T-cell (primary cell): ENCODE measurements around the gene ZNRF3. TPM values are rescaled to one million over a fixed set of nuclear protein-coding genes. Genes with fewer than 3 reads are reported as not detected.
"Not testable (repeated sequence)": the region's sequence is repeated elsewhere in the genome, so short reads cannot be mapped to it uniquely, and the experiment has no call there.

Experiments used
- ATAC-seq, 4 experiments: fragments of 200-7000 bp in 3 of 4; fragments of 150-1000 bp in 1 of 4; cut with Tn5 transposase; replicated peaks in 1 of 4; 1 replicate in 3 of 4; 2 replicates in 1 of 4; pipeline ENCODE4 v1.10.0; 2021; ENCODE audit warnings: moderate library complexity in 3 of 4, mild to moderate bottlenecking in 2 of 4, moderate number of reproducible peaks in 1 of 4
- CTCF ChIA-PET, 2 donors: fragments of 300-600 bp; sonication (Branson Sonifier 250); formaldehyde crosslinking; loops; one replicate each; lab custom pipeline; 2022; ENCODE audit warnings: antibody characterized with exemption in 2 of 2; lab: Charles Lee
- POLR2A ChIA-PET, 2 donors: fragments of 300-600 bp; sonication (Branson Sonifier 250); formaldehyde crosslinking; loops; one replicate each; lab custom pipeline; 2022; ENCODE audit warnings: antibody characterized with exemption in 2 of 2; lab: Charles Lee
- DNase-seq, 35 experiments: peaks; one replicate each; pipeline versions ENCODE4 v3.0.0 to v3.0.0-alpha.2; 2013 to 2023
- H3K27ac ChIP-seq: one replicate; pipeline ENCODE4 v1.5.1; 2013; ENCODE audit warnings: low read length
- H3K27me3 ChIP-seq, 2 experiments: replicated peaks in 1 of 2; 1 replicate in 1 of 2; 2 replicates in 1 of 2; pipeline versions ENCODE4 v1.6.1 to v1.7.0; 2013; ENCODE audit warnings: low read length in 1 of 2, mixed read lengths in 1 of 2; ENCODE audit not compliant: control insufficient read depth in 2 of 2, insufficient read depth in 2 of 2; ENCODE audit errors: extremely low read depth in 1 of 2
- H3K36me3 ChIP-seq, 2 donors: 1 replicate in 1 of 2; 2 replicates in 1 of 2; pipeline versions ENCODE4 v1.6.1 to v1.7.0; 2013; ENCODE audit warnings: low read length in 1 of 2; ENCODE audit not compliant: control insufficient read depth in 2 of 2, insufficient read depth in 1 of 2; ENCODE audit errors: extremely low read depth in 1 of 2
- H3K4me1 ChIP-seq, 2 experiments: 1 replicate in 1 of 2; 2 replicates in 1 of 2; pipeline versions ENCODE4 v1.6.1 to v1.7.0; 2013; ENCODE audit warnings: low read length in 2 of 2, mixed read lengths in 1 of 2; ENCODE audit not compliant: insufficient read depth in 2 of 2, control insufficient read depth in 1 of 2; ENCODE audit errors: extremely low read depth in 1 of 2
- H3K4me3 ChIP-seq, 2 donors: 1 replicate in 1 of 2; 2 replicates in 1 of 2; pipeline versions ENCODE4 v1.5.1 to v1.7.0; 2013; ENCODE audit warnings: mild to moderate bottlenecking in 2 of 2, low read length in 1 of 2, moderate library complexity in 1 of 2; ENCODE audit not compliant: control insufficient read depth in 1 of 2; ENCODE audit errors: extremely low read depth in 1 of 2
- H3K9me3 ChIP-seq: 2 replicates; pipeline ENCODE4 v1.7.0; 2013
- H3K27ac Mint-ChIP-seq, 2 donors: one replicate each; pipeline ENCODE4 v1.8.0; 2020 to 2021; ENCODE audit warnings: mild to moderate bottlenecking in 2 of 2, mixed read lengths in 2 of 2
- H3K27me3 Mint-ChIP-seq, 2 donors: one replicate each; pipeline ENCODE4 v1.8.0; 2021 to 2022; ENCODE audit warnings: mixed read lengths in 2 of 2
- H3K36me3 Mint-ChIP-seq: one replicate; pipeline ENCODE4 v1.8.0; 2021; ENCODE audit warnings: mixed read lengths
- H3K4me1 Mint-ChIP-seq, 3 donors: one replicate each; pipeline ENCODE4 v1.8.0; 2020 to 2022; ENCODE audit warnings: mixed read lengths in 3 of 3, mild to moderate bottlenecking in 1 of 3
- H3K4me3 Mint-ChIP-seq, 3 donors: one replicate each; pipeline ENCODE4 v1.8.0; 2020 to 2022; ENCODE audit warnings: mild to moderate bottlenecking in 3 of 3, mixed read lengths in 3 of 3, moderate library complexity in 3 of 3
- H3K9me3 Mint-ChIP-seq, 3 donors: one replicate each; pipeline ENCODE4 v1.8.0; 2020 to 2022; ENCODE audit warnings: mixed read lengths in 3 of 3
- WGBS: methylation state at CpG from one replicate; pipeline ENCODE4 v1.1.5; 2013; ENCODE audit warnings: missing lambda C conversion rate; ENCODE audit not compliant: insufficient coverage; 5-methylcytosine and 5-hydroxymethylcytosine counted together
- total RNA-seq, 35 experiments: library from RNA in 6 of 35; stranded (reverse) in 6 of 35; fragments of 120-200 nt in 1 of 35; gene quantifications; one replicate each; pipeline versions ENCODE4 v1.2.1 to v1.2.4 and lab custom pipeline; 2013 to 2026

ZNRF3 gene
- total RNA-seq, 5 donors from 2014 or later (not counting 1 experiment from before 2014, with no cell fraction given): 0.70 to 2.1 (median 1.1) TPM

- ATAC-seq, H3K9me3 Mint-ChIP-seq, H3K36me3 ChIP-seq, H3K27ac ChIP-seq, CTCF ChIA-PET, POLR2A ChIA-PET, DNase-seq, H3K27ac Mint-ChIP-seq, H3K4me3 Mint-ChIP-seq, H3K4me3 ChIP-seq, H3K36me3 Mint-ChIP-seq, H3K4me1 ChIP-seq, H3K9me3 ChIP-seq: not testable (repeated sequence)
- WGBS: 83% methylated on average over 10 of the region's 10 CpGs
- peaks cover 0 to 14% of the 10 kb centered on the region in 2 experiments for H3K27me3 ChIP-seq
- H3K27me3 Mint-ChIP-seq: peaks cover 2 to 11% of the 10 kb centered on the region in 2 donors
- H3K4me1 Mint-ChIP-seq: peaks cover 6 to 10% (median 10%) of the 10 kb centered on the region in 3 donors
These were observed 25.4 kb downstream of the ZNRF3 start for GRCh38 chr22:28908810-28909209.

GRCh38 chr22:28909375-28909774 is 26.0 kb downstream of the ZNRF3 start:
- H3K9me3 ChIP-seq: no peaks in the 10 kb centered on the region
- H3K4me3 Mint-ChIP-seq: no peak overlapping the region
- ATAC-seq (peak in 1 of 4 experiments; percentile 27), DNase-seq (no peak)
- no peak overlapping the region for H3K27ac ChIP-seq
- no peaks in the 10 kb centered on the region for H3K9me3 Mint-ChIP-seq
- no peaks in the 10 kb centered on the region for H3K36me3 Mint-ChIP-seq
- no peaks in the 10 kb centered on the region for H3K4me1 ChIP-seq
- WGBS: no CpG with 5 or more reads among the region's 5 CpGs
- no peaks in the 10 kb centered on the region for H3K36me3 ChIP-seq
- no peak overlapping the region for H3K27ac Mint-ChIP-seq
- peaks cover 2 to 14% of the 10 kb centered on the region in 2 donors for H3K27me3 Mint-ChIP-seq
- POLR2A ChIA-PET: no interaction called here
- CTCF ChIA-PET: no interaction called here
- H3K4me1 Mint-ChIP-seq: peaks cover 6 to 10% (median 10%) of the 10 kb centered on the region in 3 donors
- H3K4me3 ChIP-seq: no peak overlapping the region
- H3K27me3 ChIP-seq: peaks cover 0 to 16% of the 10 kb centered on the region in 2 experiments

- H3K27me3 Mint-ChIP-seq: peaks cover 0 to 11% of the 10 kb centered on the region in 2 donors
- H3K4me3 ChIP-seq: no peak overlapping the region
- peaks cover 6 to 10% (median 10%) of the 10 kb centered on the region in 3 donors for H3K4me1 Mint-ChIP-seq
- H3K4me1 ChIP-seq: no peaks in the 10 kb centered on the region
- no peaks in the 10 kb centered on the region for H3K36me3 Mint-ChIP-seq
- peaks cover 0 to 16% of the 10 kb centered on the region in 2 experiments for H3K27me3 ChIP-seq
- ChIA-PET POLR2A (no interaction called here), CTCF (interaction anchor here in 1 of 2 donors (0.5 kb wide), 1 partner anchor 23 kb away, joined by 3 read pairs; no protein-coding TSS in a partner anchor)
- WGBS: 100% methylated on average over 3 of the region's 3 CpGs
- H3K4me3 Mint-ChIP-seq: no peak overlapping the region
- no peaks in the 10 kb centered on the region for H3K9me3 ChIP-seq
- H3K9me3 Mint-ChIP-seq: no peaks in the 10 kb centered on the region
- H3K36me3 ChIP-seq: no peaks in the 10 kb centered on the region
- DNase-seq (no peak), ATAC-seq (no peak)
- no peak overlapping the region for H3K27ac Mint-ChIP-seq
- no peak overlapping the region for H3K27ac ChIP-seq
These were observed 27.4 kb downstream of the ZNRF3 start for GRCh38 chr22:28910569-28911303.

- 89% methylated on average over 2 of the region's 4 CpGs for WGBS
- H3K4me1 ChIP-seq: no peaks in the 10 kb centered on the region
- ChIA-PET CTCF (interaction anchor here in 1 of 2 donors (0.5 kb wide), 1 partner anchor 55 kb away, joined by 5 read pairs; no protein-coding TSS in a partner anchor), POLR2A (no interaction called here)
- H3K36me3 Mint-ChIP-seq: no peaks in the 10 kb centered on the region
- ATAC-seq: no peak
- H3K27me3 ChIP-seq: peaks cover 0 to 16% of the 10 kb centered on the region in 2 experiments
- H3K4me3 Mint-ChIP-seq: no peak overlapping the region
- no peak overlapping the region for H3K27ac ChIP-seq
- DNase-seq: no peak
- H3K27ac Mint-ChIP-seq: no peak overlapping the region
- H3K4me1 Mint-ChIP-seq: peaks cover 6 to 10% (median 10%) of the 10 kb centered on the region in 3 donors
- H3K27me3 Mint-ChIP-seq: peaks cover 0 to 11% of the 10 kb centered on the region in 2 donors
- H3K4me3 ChIP-seq: no peak overlapping the region
- H3K9me3 ChIP-seq: no peaks in the 10 kb centered on the region
- no peaks in the 10 kb centered on the region for H3K9me3 Mint-ChIP-seq
- H3K36me3 ChIP-seq: no peaks in the 10 kb centered on the region
These were observed 27.9 kb downstream of the ZNRF3 start for GRCh38 chr22:28911304-28911690.

GRCh38 chr22:28911777-28912669 is 28.7 kb downstream of the ZNRF3 start:
- no peaks in the 10 kb centered on the region for H3K36me3 Mint-ChIP-seq
- POLR2A ChIA-PET: interaction anchor here (0.6 to 0.7 kb wide), 2 partner anchors 183 to 304 kb away, joined by 3 to 4 read pairs; no protein-coding TSS in a partner anchor
- ATAC-seq: no peak

GRCh38 chr22:28914201-28914600 is 30.8 kb downstream of the ZNRF3 start:
- Histone ChIP-seq H3K9me3 (no peaks in the 10 kb centered on the region), H3K27me3 (peaks cover 0 to 14% of the 10 kb centered on the region in 2 experiments), H3K36me3 (no peaks in the 10 kb centered on the region), H3K4me3 (no peak overlapping the region), H3K4me1 (no peaks in the 10 kb centered on the region), H3K27ac (no peak overlapping the region)
- Mint-ChIP-seq H3K9me3 (no peaks in the 10 kb centered on the region), H3K27me3 (peaks cover 0 to 4% of the 10 kb centered on the region in 2 donors), H3K36me3 (no peaks in the 10 kb centered on the region), H3K27ac (no peak overlapping the region), H3K4me3 (no peak overlapping the region), H3K4me1 (peaks cover 2 to 3% (median 3%) of the 10 kb centered on the region in 3 donors)
- no peak for ATAC-seq
- whole genome bisulfite sequencing: 89% methylated on average over 4 of the region's 6 CpGs
- ChIA-PET POLR2A (interaction anchor here in 1 of 2 donors (0.7 kb wide), 1 partner anchor 117 kb away, joined by 3 read pairs; no protein-coding TSS in a partner anchor), CTCF (interaction anchor here in 1 of 2 donors (0.6 kb wide), 1 partner anchor 198 kb away, joined by 3 read pairs; no protein-coding TSS in a partner anchor)
- no peak for DNase-seq

More at GRCh38 chr22:28911777-28912669, 28.7 kb downstream of the ZNRF3 start:
- H3K4me1 Mint-ChIP-seq: peaks cover 6 to 10% (median 10%) of the 10 kb centered on the region in 3 donors
- WGBS: 100% methylated on average over 1 of the region's 10 CpGs
- Histone ChIP-seq H3K4me1 (no peaks in the 10 kb centered on the region), H3K36me3 (no peaks in the 10 kb centered on the region), H3K9me3 (no peaks in the 10 kb centered on the region), H3K27me3 (peaks cover 0 to 16% of the 10 kb centered on the region in 2 experiments), H3K27ac (no peak overlapping the region), H3K4me3 (no peak overlapping the region)
- H3K9me3 Mint-ChIP-seq: no peaks in the 10 kb centered on the region
- H3K27me3 Mint-ChIP-seq: peaks cover 0 to 11% of the 10 kb centered on the region in 2 donors
- CTCF ChIA-PET: interaction anchor here in 1 of 2 donors (0.5 kb wide), 1 partner anchor 56 kb away, joined by 5 read pairs; no protein-coding TSS in a partner anchor
- no peak for DNase-seq
- H3K27ac Mint-ChIP-seq: no peak overlapping the region
- no peak overlapping the region for H3K4me3 Mint-ChIP-seq
